Measurements from ENCODE around the gene GAN. TPM values are rescaled to one million over a fixed set of nuclear protein-coding genes. Genes with fewer than 3 reads are reported as not detected.

The GAN gene
- total and polyA plus RNA-seq, 10 of the 15 experiments (the other 5 are each of a cell fraction or from before 2014, with no cell fraction given), result 0.42 to 8.4 (median 2.5) TPM

DNA sequence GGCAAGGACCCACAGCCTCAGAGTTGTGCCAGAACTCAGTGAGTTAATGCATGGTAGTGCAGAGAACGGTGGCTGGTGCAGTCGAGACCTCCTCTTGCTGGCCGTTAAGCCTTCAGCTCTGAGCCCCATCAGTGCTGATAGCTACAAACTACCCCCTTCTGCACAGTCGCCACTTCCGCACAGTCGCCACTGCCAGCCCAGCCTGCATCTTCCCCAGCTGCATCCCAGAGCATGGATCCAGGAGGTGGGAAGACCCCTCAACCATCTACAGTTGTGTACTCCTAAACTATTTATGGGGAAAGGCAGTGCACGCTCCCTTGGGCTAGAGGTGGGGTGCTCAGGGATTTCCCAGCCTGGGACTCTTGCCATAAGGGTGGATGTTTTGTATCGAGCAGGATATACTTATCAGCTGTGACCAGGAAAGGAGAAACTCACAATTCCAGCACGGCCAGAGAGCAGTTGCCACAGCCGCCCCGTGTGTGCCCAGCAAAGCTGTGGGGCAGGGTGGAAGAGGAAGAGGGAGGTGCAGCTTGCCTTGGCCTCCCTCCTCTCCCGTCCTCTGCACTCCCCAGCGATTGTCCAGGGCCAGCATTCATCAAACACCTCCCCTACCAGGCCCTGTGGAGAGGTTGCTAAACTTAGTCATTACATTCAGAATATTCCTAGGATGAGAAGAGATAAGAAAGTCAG, 80.3 kb downstream of the GAN start:
- no TSS peak for BruUV-seq (replicated peaks)
- RAD21 ChIA-PET (ENCODE audit: unreplicated experiment), result no interaction called here
- in situ Hi-C loops (cut with MboI), result no loop called here

More for the DNA sequence above, 80.3 kb downstream of the GAN start:
- POLR2A ChIA-PET, result no interaction called here
- SMC1A ChIA-PET (ENCODE audit: uncharacterized antibody, unreplicated experiment), result interaction anchor here (1.2 kb wide), 1 partner anchor 320 kb away, joined by 4 read pairs; no protein-coding TSS in a partner anchor
- Histone ChIP-seq H3K79me2 (ENCODE audit: control insufficient read depth, insufficient read depth, low read length) (no peaks in the 10 kb centered on the region), H3K27me3 (replicated peaks in 1 of 2; ENCODE audit: control insufficient read depth in 2 of 2, insufficient read depth in 2 of 2, low read length in 1 of 2) (no peaks in the 10 kb centered on the region), H3K4me1 (ENCODE audit: control insufficient read depth, insufficient read depth, low read length) (no peaks in the 10 kb centered on the region), H3K4me2 (ENCODE audit: control insufficient read depth, insufficient read depth) (no peak overlapping the region), H3K9me3 (replicated peaks; ENCODE audit: control insufficient read depth, insufficient read depth, low read length) (no peaks in the 10 kb centered on the region), H3K9ac (ENCODE audit: control insufficient read depth, insufficient read depth, low read length) (no peak overlapping the region), H3K36me3 (ENCODE audit: control insufficient read depth in 2 of 2, insufficient read depth in 2 of 2, low read length in 1 of 2) (0 out of 4 replicates have a peak, but pooled peaks cover 0 to 3% of the 10 kb centered on the region in 2 experiments), H4K20me1 (ENCODE audit: control insufficient read depth, insufficient read depth) (no peaks in the 10 kb centered on the region), H3K4me3 (no peak overlapping the region), H3K27ac (ENCODE audit: control insufficient read depth, insufficient read depth) (no peak overlapping the region), H2AFZ (ENCODE audit: control insufficient read depth, low read depth, low read length) (no peak overlapping the region)
- 83% methylated on average over 13 of the region's 13 CpGs for WGBS (ENCODE audit: insufficient coverage, insufficient replicate concordance, low lambda C conversion rate, missing lambda C conversion rate)
- intact Hi-C loops (cut with micrococcal nuclease; ENCODE audit: unreplicated experiment), result no loop called here
- DNase-seq (ENCODE audit: low read depth, low spot score), result no peak
- ATAC-seq, result no peak
- TF ChIP-seq, protein P1, sequence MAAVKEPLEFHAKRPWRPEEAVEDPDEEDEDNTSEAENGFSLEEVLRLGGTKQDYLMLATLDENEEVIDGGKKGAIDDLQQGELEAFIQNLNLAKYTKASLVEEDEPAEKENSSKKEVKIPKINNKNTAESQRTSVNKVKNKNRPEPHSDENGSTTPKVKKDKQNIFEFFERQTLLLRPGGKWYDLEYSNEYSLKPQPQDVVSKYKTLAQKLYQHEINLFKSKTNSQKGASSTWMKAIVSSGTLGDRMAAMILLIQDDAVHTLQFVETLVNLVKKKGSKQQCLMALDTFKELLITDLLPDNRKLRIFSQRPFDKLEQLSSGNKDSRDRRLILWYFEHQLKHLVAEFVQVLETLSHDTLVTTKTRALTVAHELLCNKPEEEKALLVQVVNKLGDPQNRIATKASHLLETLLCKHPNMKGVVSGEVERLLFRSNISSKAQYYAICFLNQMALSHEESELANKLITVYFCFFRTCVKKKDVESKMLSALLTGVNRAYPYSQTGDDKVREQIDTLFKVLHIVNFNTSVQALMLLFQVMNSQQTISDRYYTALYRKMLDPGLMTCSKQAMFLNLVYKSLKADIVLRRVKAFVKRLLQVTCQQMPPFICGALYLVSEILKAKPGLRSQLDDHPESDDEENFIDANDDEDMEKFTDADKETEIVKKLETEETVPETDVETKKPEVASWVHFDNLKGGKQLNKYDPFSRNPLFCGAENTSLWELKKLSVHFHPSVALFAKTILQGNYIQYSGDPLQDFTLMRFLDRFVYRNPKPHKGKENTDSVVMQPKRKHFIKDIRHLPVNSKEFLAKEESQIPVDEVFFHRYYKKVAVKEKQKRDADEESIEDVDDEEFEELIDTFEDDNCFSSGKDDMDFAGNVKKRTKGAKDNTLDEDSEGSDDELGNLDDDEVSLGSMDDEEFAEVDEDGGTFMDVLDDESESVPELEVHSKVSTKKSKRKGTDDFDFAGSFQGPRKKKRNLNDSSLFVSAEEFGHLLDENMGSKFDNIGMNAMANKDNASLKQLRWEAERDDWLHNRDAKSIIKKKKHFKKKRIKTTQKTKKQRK (IDR thresholded peaks at IDR 0.05; ENCODE audit: low read depth, low read length), result no peak
- TF ChIP-seq KAT2A (conservative IDR thresholded peaks at IDR 0.05; ENCODE audit: control insufficient read depth, low read depth, low read length), result no peak
- TF ChIP-seq, protein P2, sequence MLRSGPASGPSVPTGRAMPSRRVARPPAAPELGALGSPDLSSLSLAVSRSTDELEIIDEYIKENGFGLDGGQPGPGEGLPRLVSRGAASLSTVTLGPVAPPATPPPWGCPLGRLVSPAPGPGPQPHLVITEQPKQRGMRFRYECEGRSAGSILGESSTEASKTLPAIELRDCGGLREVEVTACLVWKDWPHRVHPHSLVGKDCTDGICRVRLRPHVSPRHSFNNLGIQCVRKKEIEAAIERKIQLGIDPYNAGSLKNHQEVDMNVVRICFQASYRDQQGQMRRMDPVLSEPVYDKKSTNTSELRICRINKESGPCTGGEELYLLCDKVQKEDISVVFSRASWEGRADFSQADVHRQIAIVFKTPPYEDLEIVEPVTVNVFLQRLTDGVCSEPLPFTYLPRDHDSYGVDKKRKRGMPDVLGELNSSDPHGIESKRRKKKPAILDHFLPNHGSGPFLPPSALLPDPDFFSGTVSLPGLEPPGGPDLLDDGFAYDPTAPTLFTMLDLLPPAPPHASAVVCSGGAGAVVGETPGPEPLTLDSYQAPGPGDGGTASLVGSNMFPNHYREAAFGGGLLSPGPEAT (IDR thresholded peaks at IDR 0.05; ENCODE audit: low read depth), result no peak
- TF ChIP-seq, protein P3, sequence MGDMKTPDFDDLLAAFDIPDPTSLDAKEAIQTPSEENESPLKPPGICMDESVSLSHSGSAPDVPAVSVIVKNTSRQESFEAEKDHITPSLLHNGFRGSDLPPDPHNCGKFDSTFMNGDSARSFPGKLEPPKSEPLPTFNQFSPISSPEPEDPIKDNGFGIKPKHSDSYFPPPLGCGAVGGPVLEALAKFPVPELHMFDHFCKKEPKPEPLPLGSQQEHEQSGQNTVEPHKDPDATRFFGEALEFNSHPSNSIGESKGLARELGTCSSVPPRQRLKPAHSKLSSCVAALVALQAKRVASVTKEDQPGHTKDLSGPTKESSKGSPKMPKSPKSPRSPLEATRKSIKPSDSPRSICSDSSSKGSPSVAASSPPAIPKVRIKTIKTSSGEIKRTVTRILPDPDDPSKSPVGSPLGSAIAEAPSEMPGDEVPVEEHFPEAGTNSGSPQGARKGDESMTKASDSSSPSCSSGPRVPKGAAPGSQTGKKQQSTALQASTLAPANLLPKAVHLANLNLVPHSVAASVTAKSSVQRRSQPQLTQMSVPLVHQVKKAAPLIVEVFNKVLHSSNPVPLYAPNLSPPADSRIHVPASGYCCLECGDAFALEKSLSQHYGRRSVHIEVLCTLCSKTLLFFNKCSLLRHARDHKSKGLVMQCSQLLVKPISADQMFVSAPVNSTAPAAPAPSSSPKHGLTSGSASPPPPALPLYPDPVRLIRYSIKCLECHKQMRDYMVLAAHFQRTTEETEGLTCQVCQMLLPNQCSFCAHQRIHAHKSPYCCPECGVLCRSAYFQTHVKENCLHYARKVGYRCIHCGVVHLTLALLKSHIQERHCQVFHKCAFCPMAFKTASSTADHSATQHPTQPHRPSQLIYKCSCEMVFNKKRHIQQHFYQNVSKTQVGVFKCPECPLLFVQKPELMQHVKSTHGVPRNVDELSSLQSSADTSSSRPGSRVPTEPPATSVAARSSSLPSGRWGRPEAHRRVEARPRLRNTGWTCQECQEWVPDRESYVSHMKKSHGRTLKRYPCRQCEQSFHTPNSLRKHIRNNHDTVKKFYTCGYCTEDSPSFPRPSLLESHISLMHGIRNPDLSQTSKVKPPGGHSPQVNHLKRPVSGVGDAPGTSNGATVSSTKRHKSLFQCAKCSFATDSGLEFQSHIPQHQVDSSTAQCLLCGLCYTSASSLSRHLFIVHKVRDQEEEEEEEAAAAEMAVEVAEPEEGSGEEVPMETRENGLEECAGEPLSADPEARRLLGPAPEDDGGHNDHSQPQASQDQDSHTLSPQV (IDR thresholded peaks at IDR 0.05), result no peak
- no peak for FAIRE-seq
- CTCF ChIA-PET, result interaction anchor here (0.7 kb wide), 1 partner anchor 18 kb away, joined by 3 read pairs; no protein-coding TSS in a partner anchor
